H1 (cell line): ENCODE results near the gene ZNF646. TPM values are rescaled to one million over a fixed set of nuclear protein-coding genes. Genes with fewer than 3 reads are reported as not detected.

ENCODE experiments used
- ATF3 ChIP-seq: IDR thresholded peaks from 2 replicates; pipeline ENCODE4 v1.6.1; 2011; ENCODE audit warnings: low read depth, mild to moderate bottlenecking, low read length; ENCODE audit not compliant: insufficient read depth
- CHD7 ChIP-seq: fragments of 300-600 bp; sonication (generic); IDR thresholded peaks from 2 replicates; pipeline ENCODE4 v1.7.1; 2012; ENCODE audit warnings: low read length, moderate library complexity, mild to moderate bottlenecking, inconsistent platforms; ENCODE audit not compliant: insufficient replicate concordance
- EGR1 ChIP-seq: IDR thresholded peaks from 2 replicates; pipeline ENCODE4 v1.6.1; 2011; ENCODE audit warnings: low read depth, low read length, borderline replicate concordance
- EP300 ChIP-seq, 2 experiments: IDR thresholded peaks; 1 replicate in 1 of 2; 2 replicates in 1 of 2; pipeline ENCODE4 v1.6.1; 2011 to 2012; ENCODE audit warnings: low read depth in 2 of 2, low read length in 2 of 2, mild to moderate bottlenecking in 2 of 2, borderline replicate concordance in 1 of 2, inconsistent platforms in 1 of 2, moderate library complexity in 1 of 2
- GTF2F1 ChIP-seq: IDR thresholded peaks from 2 replicates; pipeline ENCODE4 v1.6.1; 2012; ENCODE audit warnings: low read depth, low read length, improper control_type of control experiment, borderline replicate concordance
- HDAC2 ChIP-seq, 2 experiments: fragments of 300-600 bp in 1 of 2; sonication (generic) in 1 of 2; IDR thresholded peaks; 2 replicates each; pipeline ENCODE4 v1.6.1; 2011 to 2012; ENCODE audit warnings: low read depth in 2 of 2, low read length in 2 of 2, mild to moderate bottlenecking in 2 of 2, moderate library complexity in 2 of 2, borderline replicate concordance in 1 of 2, inconsistent platforms in 1 of 2
- SAP30 ChIP-seq: fragments of 300-600 bp; sonication (generic); IDR thresholded peaks from 2 replicates; pipeline ENCODE4 v1.7.1; 2012; ENCODE audit warnings: low read length, moderate library complexity, mild to moderate bottlenecking, inconsistent platforms; ENCODE audit not compliant: insufficient read depth, insufficient replicate concordance
- TBP ChIP-seq: IDR thresholded peaks from 2 replicates; pipeline ENCODE4 v1.6.1; 2011; ENCODE audit warnings: low read depth, low read length, improper control_type of control experiment
- polyA plus RNA-seq, 7 experiments: library from polyadenylated mRNA; depleted of rRNA in 3 of 7; stranded (reverse) in 5 of 7; unstranded in 2 of 7; fragments of >200 nt in 5 of 7; fragments of 200-250 nt in 2 of 7; gene quantifications; 1 replicate in 5 of 7; 2 replicates in 1 of 7; 4 replicates in 1 of 7; pipeline versions ENCODE4 v1.2.1 to v1.2.3, GENCODE V29; 2011 to 2013; ENCODE audit warnings: missing spikeins in 2 of 7, mixed read lengths in 2 of 7
- total RNA-seq: library from RNA; stranded (reverse); fragmentation: NEBNext Ultra II Directional; extraction: Animal tissue kit (Norgen Biotek cat#: 25700); gene quantifications from 2 replicates; pipeline ENCODE4 v1.2.1, GENCODE V29; 2021

Gene ZNF646
- total and polyA plus RNA-seq, 2 of the 8 experiments (the other 6 are each of a cell fraction or from before 2014, with no cell fraction given): 6.5 to 25.0 TPM

DNA sequence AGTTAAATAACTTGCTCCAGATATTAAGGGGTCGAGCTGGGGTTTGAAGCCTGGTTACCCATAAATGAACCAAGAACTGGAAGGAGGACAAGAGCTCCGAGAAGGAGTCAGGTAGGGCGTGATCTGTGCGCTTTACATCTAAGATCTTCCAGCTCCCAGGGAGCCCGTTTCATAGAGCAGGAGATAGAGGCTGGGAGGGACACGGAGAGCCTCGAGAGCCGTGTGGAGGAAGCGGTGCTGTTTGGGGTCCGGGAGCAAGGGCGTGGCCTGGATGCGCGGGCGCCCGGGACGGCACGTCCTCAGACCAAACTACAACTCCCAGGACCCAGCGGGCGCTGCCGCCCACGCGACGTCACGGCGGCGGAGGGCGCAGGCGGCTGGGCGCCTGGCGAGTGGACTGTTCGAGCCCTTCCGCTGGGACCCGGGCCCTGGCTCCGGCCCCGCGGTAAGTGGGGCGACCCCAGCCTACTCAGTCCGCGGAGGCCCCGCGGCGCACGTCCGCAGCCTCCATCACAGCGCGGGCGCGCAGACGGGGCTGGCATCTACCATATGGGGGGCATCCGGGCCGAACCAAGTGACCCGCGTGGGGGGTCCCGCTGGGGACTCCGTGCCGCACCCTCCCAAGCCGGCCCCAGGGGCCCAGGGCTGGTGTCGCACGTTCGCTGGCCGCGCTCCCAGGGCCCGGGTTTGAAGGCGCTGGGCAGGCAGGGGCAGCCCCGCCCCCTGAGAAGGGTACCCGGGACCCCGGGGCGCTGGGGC lies 34.0 kb downstream of the ZNF646 start, which contains the start of gene BCKDK (continued):
- no peak for TF ChIP-seq CHD7
- no peak for TF ChIP-seq ATF3
- TF ChIP-seq GTF2F1: no peak
- TF ChIP-seq EP300 (IDR thresholded peaks at IDR 0.05; ENCODE audit: borderline replicate concordance in 1 of 2, low read depth in 2 of 2, low read length in 2 of 2): no peak
- no peak for TF ChIP-seq TBP
- no peak for TF ChIP-seq SAP30
- peak; percentile 97 for TF ChIP-seq EGR1
- peak in 1 of 2 experiments; percentile 93; a peak in 2 of 4 replicates for TF ChIP-seq HDAC2 (IDR thresholded peaks at IDR 0.05; ENCODE audit: borderline replicate concordance in 1 of 2, low read depth in 2 of 2, low read length in 2 of 2)
